KMS-11 (cell line): ENCODE data around the gene MT1A.

Experiments
- H2AFZ ChIP-seq: fragments of 200-600 bp; sonication (generic); 2 replicates; pipeline ENCODE4 v1.6.1; 2016; ENCODE audit warnings: antibody characterized with exemption, mixed run types, low read depth
- H3K27ac ChIP-seq: fragments of 200-600 bp; sonication (generic); 2 replicates; pipeline ENCODE4 v1.6.1; 2016; ENCODE audit warnings: mild to moderate bottlenecking, mixed run types
- H3K27me3 ChIP-seq: fragments of 200-600 bp; sonication (generic); 2 replicates; pipeline ENCODE4 v1.6.1; 2017; ENCODE audit warnings: mild to moderate bottlenecking, low read depth, mixed run types, moderate library complexity; ENCODE audit not compliant: insufficient read depth
- H3K36me3 ChIP-seq: fragments of 200-600 bp; sonication (generic); 2 replicates; pipeline ENCODE4 v1.6.1; 2017; ENCODE audit warnings: mild to moderate bottlenecking, mixed run types; ENCODE audit not compliant: insufficient read depth
- H3K4me1 ChIP-seq: fragments of 200-600 bp; sonication (generic); 2 replicates; pipeline ENCODE4 v1.6.1; 2016; ENCODE audit warnings: mild to moderate bottlenecking, low read depth, mixed run types; ENCODE audit not compliant: poor library complexity, severe bottlenecking
- H3K4me2 ChIP-seq: fragments of 200-600 bp; sonication (generic); 2 replicates; pipeline ENCODE4 v1.7.0; 2016; ENCODE audit warnings: mild to moderate bottlenecking, mixed run types
- H3K4me3 ChIP-seq: fragments of 200-600 bp; sonication (generic); IDR thresholded peaks from 2 replicates; pipeline ENCODE4 v1.6.1; 2017; ENCODE audit warnings: low read depth, low read length, mixed read lengths; ENCODE audit not compliant: insufficient read depth
- H3K79me2 ChIP-seq: fragments of 200-600 bp; sonication (generic); 2 replicates; pipeline ENCODE4 v1.6.1; 2016; ENCODE audit warnings: low read depth, mixed run types; ENCODE audit not compliant: insufficient read depth
- H3K9ac ChIP-seq: fragments of 200-600 bp; sonication (generic); 2 replicates; pipeline ENCODE4 v1.6.1; 2016; ENCODE audit warnings: mild to moderate bottlenecking, mixed run types
- H4K20me1 ChIP-seq: fragments of 200-600 bp; sonication (generic); 2 replicates; pipeline ENCODE4 v1.6.1; 2016; ENCODE audit warnings: mild to moderate bottlenecking, mixed run types; ENCODE audit not compliant: insufficient read depth
- CTCF ChIP-seq: fragments of 200-600 bp; sonication (generic); conservative IDR thresholded peaks from 2 replicates; pipeline ENCODE4 v1.6.1; 2017; ENCODE audit warnings: low read depth, mild to moderate bottlenecking, antibody characterized with exemption, low read length, moderate library complexity, mixed read lengths

MT1A gene

DNA sequence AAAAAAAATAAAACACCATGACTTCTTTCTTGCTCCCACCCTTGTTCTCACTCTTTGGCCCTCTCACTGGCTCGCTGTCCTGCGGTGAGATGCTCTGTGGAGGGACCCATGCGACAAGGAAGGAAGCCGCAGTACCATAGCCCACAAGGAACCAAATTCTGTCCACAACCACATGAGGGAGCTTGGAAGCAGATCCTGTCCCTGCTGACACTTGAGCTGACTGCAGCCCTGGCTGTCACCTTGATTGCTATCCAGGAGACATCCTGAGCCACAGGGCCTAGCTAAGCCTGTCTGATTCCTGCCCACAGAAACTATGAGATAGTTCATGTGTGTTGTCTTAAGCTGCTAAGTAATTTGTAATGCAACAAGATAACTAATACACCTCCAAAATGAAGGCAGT is 34.9 kb upstream of the MT1A start:
- Histone ChIP-seq H3K4me2 (no peak overlapping the region), H3K27ac (no peak overlapping the region), H3K27me3 (peaks cover under 1% of the 10 kb centered on the region; the same call in 1 of the 2 replicates), H3K9ac (no peak overlapping the region), H3K79me2 (no peaks in the 10 kb centered on the region), H2AFZ (no peak overlapping the region), H3K4me3 (no peak overlapping the region), H3K36me3 (no peaks in the 10 kb centered on the region), H4K20me1 (no peaks in the 10 kb centered on the region), H3K4me1 (peaks cover 3% of the 10 kb centered on the region)
- TF ChIP-seq CTCF: no peak

DNA sequence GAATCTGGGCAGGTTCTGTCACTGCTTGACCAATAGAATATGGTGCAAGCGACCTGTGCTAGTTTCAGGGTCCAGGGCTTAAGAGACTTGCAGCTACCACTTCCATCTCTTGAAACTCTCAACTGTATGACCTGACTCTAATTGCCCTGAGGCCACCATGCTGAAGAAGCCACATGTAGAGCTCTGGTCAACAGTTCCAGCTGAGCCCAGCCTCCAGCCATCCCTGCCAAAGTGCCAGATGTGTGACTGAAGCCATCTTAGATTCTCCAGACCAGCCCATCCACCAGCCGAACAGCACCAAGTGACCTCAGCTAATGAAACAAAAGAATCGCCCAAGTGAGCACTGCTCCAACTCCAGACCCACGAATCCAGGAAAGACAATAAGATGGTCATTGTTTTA is 33.5 kb upstream of the MT1A start:
- no peaks in the 10 kb centered on the region for H3K36me3 ChIP-seq
- H3K4me3 ChIP-seq: no peak overlapping the region
- H3K4me1 ChIP-seq: peaks cover 17% of the 10 kb centered on the region
- no peak overlapping the region for H3K4me2 ChIP-seq
- no peak overlapping the region for H2AFZ ChIP-seq
- H3K27me3 ChIP-seq: peaks cover 4% of the 10 kb centered on the region; the same call in 1 of the 2 replicates
- no peak for TF ChIP-seq CTCF
- no peaks in the 10 kb centered on the region for H3K79me2 ChIP-seq
- no peaks in the 10 kb centered on the region for H4K20me1 ChIP-seq
- H3K9ac ChIP-seq: no peak overlapping the region
- H3K27ac ChIP-seq: no peak overlapping the region

- Histone ChIP-seq H3K27ac (no peak overlapping the region), H2AFZ (no peak overlapping the region), H3K4me3 (no peak overlapping the region), H3K4me1 (peaks cover 16% of the 10 kb centered on the region), H3K79me2 (no peaks in the 10 kb centered on the region), H4K20me1 (no peaks in the 10 kb centered on the region), H3K4me2 (no peak overlapping the region), H3K27me3 (peaks cover 6% of the 10 kb centered on the region; the same call in 1 of the 2 replicates), H3K9ac (no peak overlapping the region), H3K36me3 (no peaks in the 10 kb centered on the region)
- TF ChIP-seq CTCF: no peak
Measured at GRCh38 chr16:56605475-56605874, 33.0 kb upstream of the MT1A start.

DNA sequence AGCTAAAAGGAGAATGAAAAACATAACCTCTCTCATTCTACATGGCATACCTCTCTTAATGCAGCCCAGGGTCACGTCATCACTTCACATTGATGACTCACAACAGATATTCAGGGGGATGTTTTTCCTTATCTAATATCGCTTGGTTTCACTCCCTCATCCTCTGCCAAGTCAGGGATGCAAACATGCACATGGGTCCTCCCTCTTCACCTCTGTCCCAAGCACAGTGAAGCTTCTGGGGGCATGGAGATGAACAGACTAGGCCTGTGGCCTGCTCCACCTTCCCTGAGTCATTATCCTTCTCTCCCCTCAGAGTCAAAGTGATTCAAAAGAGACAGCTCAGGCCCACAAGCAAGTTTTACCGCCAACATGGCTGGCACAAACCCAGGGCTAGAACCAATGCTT is 32.4 kb upstream of the MT1A start:
- Histone ChIP-seq H3K79me2 (no peaks in the 10 kb centered on the region), H3K4me2 (no peak overlapping the region), H3K36me3 (no peaks in the 10 kb centered on the region), H3K9ac (no peak overlapping the region), H4K20me1 (no peaks in the 10 kb centered on the region), H3K27me3 (peaks cover 10% of the 10 kb centered on the region; the same call in 1 of the 2 replicates), H3K4me3 (no peak overlapping the region), H3K4me1 (peaks cover 16% of the 10 kb centered on the region), H3K27ac (no peak overlapping the region), H2AFZ (no peak overlapping the region)
- TF ChIP-seq CTCF: no peak
